ENCODE data around the gene PSKH1.

DNA sequence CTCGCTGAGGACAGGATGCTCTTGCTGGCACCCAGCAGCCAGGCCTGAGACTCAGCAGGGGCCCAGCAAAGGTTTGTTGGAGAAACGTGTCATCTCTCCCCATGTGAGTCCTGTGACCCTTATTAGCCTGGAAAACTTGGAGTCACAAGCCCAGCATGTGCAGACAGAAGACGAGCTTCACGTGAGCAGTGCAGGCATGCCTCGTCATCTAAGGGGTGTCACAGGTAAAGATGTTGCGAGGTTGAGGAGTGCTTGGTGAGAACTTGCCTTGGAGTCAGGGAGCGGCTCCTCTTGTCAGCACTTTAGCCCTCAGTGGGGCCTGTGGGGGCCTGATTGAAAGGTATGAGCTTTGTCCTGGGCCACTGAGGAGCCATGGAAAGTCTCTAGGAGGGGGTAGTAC is 40.8 kb downstream of the PSKH1 start:
- TF ChIP-seq POLR2A (IDR thresholded peaks at IDR 0.05): no peak
- TF ChIP-seq, protein P1, sequence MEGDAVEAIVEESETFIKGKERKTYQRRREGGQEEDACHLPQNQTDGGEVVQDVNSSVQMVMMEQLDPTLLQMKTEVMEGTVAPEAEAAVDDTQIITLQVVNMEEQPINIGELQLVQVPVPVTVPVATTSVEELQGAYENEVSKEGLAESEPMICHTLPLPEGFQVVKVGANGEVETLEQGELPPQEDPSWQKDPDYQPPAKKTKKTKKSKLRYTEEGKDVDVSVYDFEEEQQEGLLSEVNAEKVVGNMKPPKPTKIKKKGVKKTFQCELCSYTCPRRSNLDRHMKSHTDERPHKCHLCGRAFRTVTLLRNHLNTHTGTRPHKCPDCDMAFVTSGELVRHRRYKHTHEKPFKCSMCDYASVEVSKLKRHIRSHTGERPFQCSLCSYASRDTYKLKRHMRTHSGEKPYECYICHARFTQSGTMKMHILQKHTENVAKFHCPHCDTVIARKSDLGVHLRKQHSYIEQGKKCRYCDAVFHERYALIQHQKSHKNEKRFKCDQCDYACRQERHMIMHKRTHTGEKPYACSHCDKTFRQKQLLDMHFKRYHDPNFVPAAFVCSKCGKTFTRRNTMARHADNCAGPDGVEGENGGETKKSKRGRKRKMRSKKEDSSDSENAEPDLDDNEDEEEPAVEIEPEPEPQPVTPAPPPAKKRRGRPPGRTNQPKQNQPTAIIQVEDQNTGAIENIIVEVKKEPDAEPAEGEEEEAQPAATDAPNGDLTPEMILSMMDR (IDR thresholded peaks at IDR 0.05): no peak

Measured in testis (tissue), 2 donors.